Measurements from ENCODE around the gene TMEM174. TPM values are rescaled to one million over a fixed set of nuclear protein-coding genes. Genes with fewer than 3 reads are reported as not detected.

The TMEM174 gene
- total RNA-seq, 1 donor from 2014 or later, result not detected

- TF ChIP-seq, protein P1, sequence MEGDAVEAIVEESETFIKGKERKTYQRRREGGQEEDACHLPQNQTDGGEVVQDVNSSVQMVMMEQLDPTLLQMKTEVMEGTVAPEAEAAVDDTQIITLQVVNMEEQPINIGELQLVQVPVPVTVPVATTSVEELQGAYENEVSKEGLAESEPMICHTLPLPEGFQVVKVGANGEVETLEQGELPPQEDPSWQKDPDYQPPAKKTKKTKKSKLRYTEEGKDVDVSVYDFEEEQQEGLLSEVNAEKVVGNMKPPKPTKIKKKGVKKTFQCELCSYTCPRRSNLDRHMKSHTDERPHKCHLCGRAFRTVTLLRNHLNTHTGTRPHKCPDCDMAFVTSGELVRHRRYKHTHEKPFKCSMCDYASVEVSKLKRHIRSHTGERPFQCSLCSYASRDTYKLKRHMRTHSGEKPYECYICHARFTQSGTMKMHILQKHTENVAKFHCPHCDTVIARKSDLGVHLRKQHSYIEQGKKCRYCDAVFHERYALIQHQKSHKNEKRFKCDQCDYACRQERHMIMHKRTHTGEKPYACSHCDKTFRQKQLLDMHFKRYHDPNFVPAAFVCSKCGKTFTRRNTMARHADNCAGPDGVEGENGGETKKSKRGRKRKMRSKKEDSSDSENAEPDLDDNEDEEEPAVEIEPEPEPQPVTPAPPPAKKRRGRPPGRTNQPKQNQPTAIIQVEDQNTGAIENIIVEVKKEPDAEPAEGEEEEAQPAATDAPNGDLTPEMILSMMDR (IDR thresholded peaks at IDR 0.05), result no peak
- H3K27me3 Mint-ChIP-seq (ENCODE audit: low read depth), result peaks cover 4% of the 10 kb centered on the region
- no peaks in the 10 kb centered on the region for H3K9me3 Mint-ChIP-seq (ENCODE audit: low read depth)
- peaks cover 25% of the 10 kb centered on the region for H3K4me1 Mint-ChIP-seq (ENCODE audit: low read depth)
- no peak overlapping the region for H3K27ac Mint-ChIP-seq (ENCODE audit: unreplicated experiment)
- no peak overlapping the region for H3K4me3 Mint-ChIP-seq (ENCODE audit: unreplicated experiment)
- no peak for DNase-seq (ENCODE audit: low spot score)
- no peaks in the 10 kb centered on the region for H3K36me3 Mint-ChIP-seq (ENCODE audit: low read depth)
Observed at GRCh38 chr5:73192370-73192769, 19.4 kb downstream of the TMEM174 start.

DNA sequence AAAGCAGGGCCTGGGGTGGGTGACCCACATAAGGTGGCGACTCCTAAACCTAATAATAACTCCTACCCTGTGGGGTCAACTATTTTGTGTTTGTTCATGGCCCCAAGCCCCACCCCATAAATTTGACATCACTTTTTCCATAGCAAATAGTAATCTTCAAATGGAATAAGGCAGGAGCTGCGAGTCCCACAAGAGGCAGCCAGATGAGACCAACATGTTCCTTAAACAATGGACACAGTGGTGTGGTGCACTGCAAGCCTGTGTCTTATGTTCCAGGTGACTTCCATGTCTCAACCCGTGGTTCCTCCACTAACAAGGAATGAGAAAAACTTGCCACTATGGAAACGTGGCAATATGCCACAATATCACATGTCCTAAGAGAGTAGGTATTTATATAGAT, 20.6 kb downstream of the TMEM174 start:
- Mint-ChIP-seq H3K36me3 (ENCODE audit: low read depth) (no peaks in the 10 kb centered on the region), H3K27me3 (ENCODE audit: low read depth) (peaks cover 4% of the 10 kb centered on the region), H3K9me3 (ENCODE audit: low read depth) (no peaks in the 10 kb centered on the region), H3K4me3 (ENCODE audit: unreplicated experiment) (no peak overlapping the region), H3K4me1 (ENCODE audit: low read depth) (peaks cover 23% of the 10 kb centered on the region), H3K27ac (ENCODE audit: unreplicated experiment) (no peak overlapping the region)
- TF ChIP-seq, protein P1 (IDR thresholded peaks at IDR 0.05), result no peak
- DNase-seq (ENCODE audit: low spot score), result no peak

DNA sequence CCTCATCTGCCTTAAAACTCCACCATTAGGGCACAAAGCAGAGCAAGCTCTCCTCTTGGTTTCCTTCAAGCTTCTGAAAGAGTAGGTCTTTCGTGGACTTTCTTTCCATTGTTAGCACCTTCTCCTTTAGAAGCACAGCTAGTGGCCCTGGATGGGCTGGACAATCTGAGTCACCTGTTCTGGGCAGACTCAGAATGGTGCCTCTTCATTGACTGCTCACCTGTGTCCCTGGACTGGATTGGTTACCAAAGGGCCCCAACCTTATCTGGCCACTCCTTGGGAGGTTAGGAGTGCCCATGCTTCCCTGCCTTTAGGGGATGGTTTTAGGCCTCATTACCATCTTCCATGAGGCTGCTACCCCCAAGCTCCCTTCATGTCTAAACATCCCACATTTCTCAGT, 23.2 kb downstream of the TMEM174 start:
- TF ChIP-seq, protein P1 (IDR thresholded peaks at IDR 0.05), result no peak
- no peak for DNase-seq (ENCODE audit: low spot score)
- no peak overlapping the region for H3K4me3 Mint-ChIP-seq (ENCODE audit: unreplicated experiment)
- H3K4me1 Mint-ChIP-seq (ENCODE audit: low read depth), result no peaks in the 10 kb centered on the region
- H3K36me3 Mint-ChIP-seq (ENCODE audit: low read depth), result no peaks in the 10 kb centered on the region
- no peak overlapping the region for H3K27ac Mint-ChIP-seq (ENCODE audit: unreplicated experiment)
- peaks cover 4% of the 10 kb centered on the region for H3K27me3 Mint-ChIP-seq (ENCODE audit: low read depth)
- peaks cover 5% of the 10 kb centered on the region for H3K9me3 Mint-ChIP-seq (ENCODE audit: low read depth)

- Mint-ChIP-seq H3K27me3 (ENCODE audit: low read depth) (peaks cover 4% of the 10 kb centered on the region), H3K4me1 (ENCODE audit: low read depth) (peaks cover 6% of the 10 kb centered on the region), H3K27ac (ENCODE audit: unreplicated experiment) (no peak overlapping the region), H3K36me3 (ENCODE audit: low read depth) (no peaks in the 10 kb centered on the region), H3K9me3 (ENCODE audit: low read depth) (peaks cover 5% of the 10 kb centered on the region), H3K4me3 (ENCODE audit: unreplicated experiment) (no peak overlapping the region)
- TF ChIP-seq, protein P1 (IDR thresholded peaks at IDR 0.05), result no peak
- DNase-seq (ENCODE audit: low spot score), result no peak
Observed at GRCh38 chr5:73197637-73198257, 24.8 kb downstream of the TMEM174 start.

DNA sequence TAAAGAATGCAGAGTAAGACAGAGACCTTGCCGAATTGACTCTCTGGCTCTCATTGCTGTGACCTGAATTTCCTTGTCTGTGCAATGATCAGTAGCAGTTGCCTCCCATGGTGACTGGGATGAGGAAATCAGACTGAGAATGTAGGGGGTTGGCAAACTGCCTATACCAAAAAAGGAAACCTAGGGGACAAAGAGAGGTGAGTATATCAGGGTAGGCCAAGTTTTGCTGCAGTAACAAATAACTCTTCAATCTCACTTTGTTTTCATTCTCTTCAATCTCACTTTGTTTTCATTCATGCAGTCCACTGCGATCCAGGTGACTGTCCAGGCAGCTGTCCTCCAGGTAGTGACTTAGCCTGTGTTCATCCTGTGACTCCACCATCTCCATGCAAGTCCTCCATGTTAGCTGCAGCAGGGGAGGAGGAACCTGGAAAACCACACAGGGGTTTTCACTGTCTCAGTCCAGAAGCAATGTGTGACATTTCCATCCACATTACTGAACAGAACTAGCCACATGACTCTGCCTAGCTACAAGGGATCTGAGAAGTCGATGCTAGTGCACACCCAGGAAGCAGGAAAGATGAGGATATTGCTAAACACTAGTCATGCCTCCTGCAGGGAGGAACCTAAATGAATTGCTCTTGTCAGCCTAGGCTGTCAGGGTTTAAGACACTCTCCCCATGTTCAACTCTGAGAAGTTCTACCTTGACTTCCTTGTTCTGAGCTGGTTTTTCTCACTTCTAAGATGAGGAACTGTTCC, 26.0 kb downstream of the TMEM174 start:
- no peak for DNase-seq (ENCODE audit: low spot score)
- TF ChIP-seq, protein P1 (IDR thresholded peaks at IDR 0.05), result no peak
- Mint-ChIP-seq H3K27ac (ENCODE audit: unreplicated experiment) (no peak overlapping the region), H3K27me3 (ENCODE audit: low read depth) (peaks cover 4% of the 10 kb centered on the region), H3K9me3 (ENCODE audit: low read depth) (peaks cover 5% of the 10 kb centered on the region), H3K4me1 (ENCODE audit: low read depth) (peaks cover 6% of the 10 kb centered on the region), H3K4me3 (ENCODE audit: unreplicated experiment) (no peak overlapping the region), H3K36me3 (ENCODE audit: low read depth) (no peaks in the 10 kb centered on the region)
